SKM-1 (cell line): ENCODE data around the gene AMBRA1.

Experiments
- DNase-seq: peaks from one replicate; lab custom pipeline; 2025; ENCODE audit not compliant: unreplicated experiment; lab: John Stamatoyannopoulos, UW

AMBRA1 gene

DNA sequence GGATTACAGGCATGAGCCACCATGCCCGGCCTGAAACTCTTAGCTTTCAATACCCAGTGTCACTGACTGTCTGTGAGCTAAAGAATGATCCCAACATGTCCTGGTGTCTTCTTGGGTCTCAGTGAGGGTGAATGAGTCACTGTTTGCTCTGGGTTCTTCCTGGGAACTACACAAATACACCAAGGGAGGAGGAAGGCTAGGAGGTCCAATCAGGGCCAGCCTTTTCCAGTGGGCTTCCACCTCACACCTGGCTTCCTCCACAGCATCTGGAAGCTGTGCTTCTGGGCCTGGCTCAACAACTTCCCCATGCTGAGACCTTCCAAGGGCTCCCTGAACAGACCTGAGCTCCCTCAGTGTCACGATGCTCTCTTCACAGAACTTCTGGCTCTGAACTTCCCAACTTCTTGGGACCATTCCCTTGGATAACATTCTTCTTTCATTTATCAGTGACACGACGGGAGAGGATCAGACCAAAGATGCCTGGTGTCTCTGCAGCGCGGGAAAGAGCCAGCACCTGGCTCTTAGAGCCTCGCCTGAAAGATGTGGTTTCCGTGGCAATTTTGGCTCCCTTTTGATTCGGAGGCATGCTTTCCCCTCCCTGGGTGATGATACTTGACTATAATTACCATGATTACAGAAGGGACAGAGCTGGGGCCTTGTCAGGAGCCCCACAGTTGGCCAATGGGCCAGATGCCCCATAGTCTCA is 179.9 kb downstream of the AMBRA1 start:
- no peak for DNase-seq

GRCh38 chr11:46410021-46410420 is 183.8 kb downstream of the AMBRA1 start:
- DNase-seq: no peak

DNA sequence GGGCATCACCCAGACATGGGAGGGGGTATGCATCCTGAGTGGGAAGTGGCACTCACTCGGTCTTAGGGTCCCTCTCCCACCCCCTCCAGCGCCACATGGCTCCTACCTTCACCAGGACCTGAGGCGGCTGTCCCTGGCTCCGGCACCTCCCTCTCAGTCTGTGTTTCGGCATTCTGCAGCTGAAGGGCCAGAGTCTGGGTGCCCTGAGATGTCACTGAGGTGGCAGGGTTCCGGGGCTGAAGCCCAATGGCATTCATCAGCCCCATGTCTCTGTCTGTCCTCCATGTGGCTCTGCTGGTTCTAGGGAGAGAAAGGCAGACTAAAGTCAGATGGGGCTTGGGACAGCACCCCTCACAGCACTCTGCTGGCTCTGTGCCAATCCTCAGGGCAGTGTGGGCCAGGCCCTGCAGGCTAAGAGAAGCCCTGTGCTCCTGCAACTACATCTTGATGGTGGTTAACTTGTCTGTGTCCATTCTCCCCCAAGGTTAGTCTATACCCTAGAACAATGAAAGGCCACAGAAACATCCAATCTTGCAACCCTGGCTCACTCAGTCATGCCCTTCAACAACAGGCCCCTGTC is 185.3 kb downstream of the AMBRA1 start:
- DNase-seq: no peak

GRCh38 chr11:46407635-46408034 is 186.2 kb downstream of the AMBRA1 start:
- no peak for DNase-seq

- DNase-seq: no peak
Measured at GRCh38 chr11:46404476-46405017, 189.3 kb downstream of the AMBRA1 start.

- DNase-seq: no peak
Measured at GRCh38 chr11:46402957-46403902, 190.6 kb downstream of the AMBRA1 start.

GRCh38 chr11:46397526-46397925 is 196.3 kb downstream of the AMBRA1 start:
- no peak for DNase-seq

- no peak for DNase-seq
Measured at GRCh38 chr11:46393759-46394158, 200.1 kb downstream of the AMBRA1 start.

GRCh38 chr11:46393231-46393616 is 200.6 kb downstream of the AMBRA1 start:
- DNase-seq: no peak

DNA sequence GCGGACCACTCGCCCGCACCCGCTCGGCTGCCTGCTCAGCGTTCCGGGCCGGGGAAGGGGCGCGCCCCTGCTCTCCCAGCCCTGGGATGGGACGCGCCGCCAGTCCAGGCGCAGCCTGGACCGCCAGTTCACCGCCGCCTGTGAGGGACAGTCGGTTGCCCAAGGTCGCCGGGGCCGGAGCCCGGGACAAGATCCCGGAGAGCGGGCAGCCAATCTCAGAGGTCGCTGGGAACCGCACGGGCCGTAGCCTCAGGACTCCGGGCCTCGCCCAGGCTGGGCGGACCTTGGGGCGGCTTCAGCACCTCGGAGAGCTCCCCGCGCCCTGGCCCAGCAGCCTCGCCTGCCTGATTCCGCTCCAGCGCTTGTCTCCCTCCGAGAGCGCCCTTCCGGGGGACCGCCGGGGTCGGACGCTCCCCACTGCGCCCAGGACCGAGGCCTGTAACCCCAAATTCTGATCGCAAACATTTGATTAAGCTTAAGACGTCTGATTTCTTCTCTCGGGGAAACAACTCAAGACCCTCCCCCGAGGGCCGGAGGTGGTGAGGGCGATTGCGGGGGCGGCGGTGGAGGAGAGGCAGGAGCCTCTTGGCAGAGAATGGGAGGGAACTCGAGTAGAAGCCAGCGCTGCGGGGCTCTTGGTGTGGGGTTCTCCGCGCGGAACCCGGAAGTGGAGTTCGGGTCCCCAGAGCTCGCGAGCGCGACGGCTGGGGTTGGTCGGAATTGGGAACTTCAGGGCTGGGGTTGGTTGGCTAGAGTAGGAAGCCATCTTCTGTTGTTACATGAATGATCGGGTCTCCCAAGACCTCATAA is 201.2 kb downstream of the AMBRA1 start:
- no peak for DNase-seq

GRCh38 chr11:46391578-46392420 is 202.0 kb downstream of the AMBRA1 start, which contains the start of gene CHRM4:
TSS of gene CHRM4 (minus strand) at chr11:46391776. CDS start at chr11:46386557, 5,219 bp downstream.
- DNase-seq: no peak

DNA sequence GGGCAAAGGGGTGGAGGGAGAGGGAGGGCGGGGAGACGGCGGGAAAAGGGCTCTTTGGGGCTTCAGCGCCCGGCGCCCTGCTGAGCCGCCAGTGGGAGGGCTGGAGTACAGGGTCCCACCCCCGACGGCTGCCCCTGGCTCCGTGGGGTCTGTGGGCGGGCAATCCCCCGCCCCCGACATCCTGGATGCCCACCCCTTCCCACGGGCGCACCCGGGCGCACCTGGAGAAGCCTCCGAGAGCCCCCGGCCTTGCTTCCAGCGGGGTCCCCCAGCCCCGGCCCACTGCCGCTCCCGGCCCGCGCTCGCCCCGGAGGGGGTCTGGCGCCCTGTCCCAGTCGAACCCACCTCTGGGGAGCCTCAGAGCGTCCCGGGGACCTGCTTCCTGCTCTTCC is 202.6 kb downstream of the AMBRA1 start:
- no peak for DNase-seq

DNA sequence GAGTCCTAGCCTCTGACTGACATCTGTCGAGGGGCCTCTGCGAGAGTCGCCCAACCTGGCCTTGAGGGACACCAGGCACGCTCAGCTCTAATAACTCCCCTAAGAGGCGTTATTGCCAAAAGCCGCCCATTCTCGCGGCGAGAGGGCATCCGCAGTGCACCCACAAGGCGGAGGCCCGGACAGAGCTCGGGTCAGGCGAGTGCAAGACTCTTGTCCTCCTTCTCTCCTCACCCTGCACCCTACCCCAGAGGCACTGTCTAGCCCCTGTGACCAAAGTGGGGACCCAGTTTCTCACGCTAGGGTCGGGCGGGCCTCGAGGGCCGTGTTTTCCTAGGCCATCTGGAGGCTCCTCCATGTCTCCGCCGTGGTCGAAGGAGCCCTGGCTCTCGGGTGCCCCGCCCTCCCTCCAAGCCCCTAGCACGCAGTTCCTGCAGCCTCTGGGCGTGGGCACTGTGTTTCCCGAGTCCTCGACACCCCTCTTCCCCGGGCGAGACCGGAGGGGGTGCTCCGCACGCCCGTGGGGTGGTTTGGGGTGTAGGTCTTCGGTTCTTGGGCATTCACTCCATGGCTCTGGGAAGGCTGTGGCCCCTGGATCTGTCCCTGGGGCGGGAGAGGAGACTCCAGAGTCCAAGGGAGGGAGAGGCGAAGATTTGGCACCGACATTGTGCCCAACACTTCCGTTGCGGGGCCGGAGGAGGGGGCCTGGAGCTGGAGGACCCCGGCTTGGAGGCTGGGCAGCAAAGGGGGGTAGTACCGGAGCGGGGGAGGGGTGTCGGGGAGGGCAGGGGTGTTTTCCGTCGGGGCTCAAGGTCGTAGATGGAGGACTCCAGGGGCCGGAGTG is 203.3 kb downstream of the AMBRA1 start:
- no peak for DNase-seq

DNA sequence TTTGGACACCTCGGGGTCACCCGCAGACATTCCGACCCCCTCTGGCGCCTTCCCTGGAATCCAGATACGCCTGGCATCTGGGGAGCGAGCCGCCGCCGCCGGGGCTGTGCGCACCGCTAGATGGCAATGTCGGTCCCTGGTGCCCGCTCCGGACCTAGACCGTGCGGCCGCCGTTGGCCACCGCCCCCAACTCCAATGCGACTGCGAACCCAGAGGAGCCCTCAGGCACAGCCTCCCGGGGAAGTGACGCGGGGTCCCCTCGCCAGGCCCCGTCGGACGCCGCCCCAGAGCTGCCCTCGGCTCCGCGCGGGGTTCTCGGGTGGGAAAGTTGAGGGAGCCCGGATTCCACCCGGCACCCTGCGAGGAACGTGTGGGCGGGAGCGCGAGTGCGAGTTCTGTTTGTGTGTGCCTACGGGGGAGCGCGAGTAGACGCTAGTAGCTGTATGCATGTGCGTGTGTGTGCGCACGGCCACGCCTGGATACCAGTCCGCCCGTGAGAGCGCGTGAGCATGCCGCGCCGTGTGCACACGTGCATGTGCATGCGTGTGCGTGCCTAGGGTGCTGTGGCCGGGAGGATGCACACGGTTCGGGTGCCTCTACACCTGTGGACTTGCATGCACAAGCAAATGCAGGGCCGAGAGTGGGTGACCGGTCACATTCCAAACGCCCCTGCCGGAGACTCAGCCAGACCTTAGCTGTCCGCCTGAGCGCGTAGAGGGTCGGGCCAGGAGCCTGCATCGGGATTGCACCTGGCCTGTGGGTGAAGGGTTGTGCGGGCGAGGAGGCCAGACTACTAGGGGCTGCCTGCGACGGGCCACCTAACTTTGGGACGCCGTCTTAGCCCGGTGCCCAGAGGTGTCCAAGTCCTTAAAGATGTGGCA is 204.1 kb downstream of the AMBRA1 start:
- peak; percentile 63 for DNase-seq

- DNase-seq: no peak
Measured at GRCh38 chr11:46388619-46389449, 205.0 kb downstream of the AMBRA1 start.

- no peak for DNase-seq
Measured at GRCh38 chr11:46387919-46388618, 205.8 kb downstream of the AMBRA1 start.
